AG08396 (cell line): Measurements from ENCODE around the gene ANKS1B.

ENCODE experiments used
- DNase-seq: peaks from one replicate; pipeline ENCODE4 v3.0.0; 2012; ENCODE audit warnings: low spot score, mixed read lengths

The ANKS1B gene

GRCh38 chr12:99192489-99192888, 792.2 kb downstream of the ANKS1B start:
- no peak for DNase-seq

- no peak for DNase-seq
Observed at GRCh38 chr12:99176871-99177270, 807.9 kb downstream of the ANKS1B start.

GRCh38 chr12:99170461-99170860, 814.3 kb downstream of the ANKS1B start:
- DNase-seq = no peak

- no peak for DNase-seq
Observed at GRCh38 chr12:99170037-99170436, 814.7 kb downstream of the ANKS1B start.

DNA sequence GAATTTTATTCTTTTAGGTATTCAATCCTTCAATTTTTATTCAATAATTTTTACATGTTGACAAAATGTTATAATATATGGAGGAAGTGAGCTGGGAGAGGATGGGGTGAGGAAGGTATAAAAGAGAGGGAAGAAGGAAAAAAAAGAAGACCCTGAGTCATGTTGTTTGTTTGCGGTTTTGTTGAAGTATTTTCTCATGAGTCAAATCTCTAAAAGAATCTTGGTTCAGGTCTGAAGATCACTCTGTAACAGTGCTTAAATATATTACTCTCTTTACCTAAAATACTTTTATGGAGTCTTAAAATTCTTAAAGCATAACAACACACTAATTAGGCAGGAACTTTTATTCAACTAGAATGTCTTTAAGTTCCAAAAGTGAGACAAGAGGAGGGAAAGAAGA, 826.8 kb downstream of the ANKS1B start:
- no peak for DNase-seq

- DNase-seq = no peak
Observed at GRCh38 chr12:99154983-99155336, 829.8 kb downstream of the ANKS1B start.

DNA sequence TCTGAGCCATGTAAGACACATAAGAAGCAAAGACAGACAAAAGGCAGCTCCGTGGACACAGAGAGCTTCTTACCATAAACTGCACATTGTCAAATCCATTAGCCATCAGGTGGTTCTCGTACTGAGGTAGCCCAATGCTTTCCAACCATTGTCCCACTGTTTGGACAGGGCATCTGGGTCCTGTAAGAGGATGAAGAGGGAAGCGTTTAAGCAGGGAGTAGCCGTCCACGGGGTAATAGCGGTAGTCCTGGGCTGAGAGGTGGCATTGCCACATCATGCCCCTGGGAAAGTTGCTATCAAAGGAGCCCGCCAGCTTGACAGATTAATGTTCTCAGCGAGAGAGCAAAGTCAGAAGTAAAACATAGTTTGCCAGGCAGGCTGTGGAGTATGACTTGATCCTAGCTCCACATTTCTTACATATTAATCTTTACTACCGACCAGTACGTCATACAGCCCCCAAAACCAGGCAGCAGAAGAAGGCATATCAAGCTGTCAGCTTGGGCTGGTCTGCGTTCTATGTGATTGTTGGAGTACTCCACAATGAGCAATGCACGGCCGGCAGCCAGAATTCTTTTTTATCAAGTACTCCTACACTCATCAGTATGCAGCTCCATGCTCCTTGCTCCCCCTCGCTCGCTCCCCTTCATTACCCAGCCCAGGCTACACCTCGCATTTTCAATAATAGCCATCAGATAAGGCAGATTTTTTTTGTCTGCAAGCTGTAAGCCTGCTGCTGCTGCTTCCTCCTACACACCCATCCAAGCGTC, 830.3 kb downstream of the ANKS1B start:
- DNase-seq = no peak

- DNase-seq = no peak
Observed at GRCh38 chr12:99153293-99153692, 831.4 kb downstream of the ANKS1B start.

DNA sequence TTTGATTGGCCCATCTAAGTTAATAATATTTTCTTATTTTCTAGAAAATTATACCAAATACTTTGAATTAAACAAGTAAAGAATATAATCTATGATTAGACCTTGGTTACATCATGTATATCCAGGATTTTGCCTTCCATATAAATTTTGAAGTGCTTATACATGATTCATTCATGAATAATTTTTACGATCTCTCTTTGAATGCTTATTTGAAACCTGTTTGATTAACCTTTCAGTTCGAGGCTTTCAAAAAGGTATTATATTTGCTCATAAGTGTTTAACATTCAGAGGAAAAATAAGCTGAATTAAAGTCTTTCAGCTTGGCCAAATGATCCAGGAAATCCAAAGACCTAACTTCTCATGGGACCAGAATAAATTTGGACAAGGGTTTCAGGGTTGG, 832.4 kb downstream of the ANKS1B start:
- no peak for DNase-seq

- DNase-seq = no peak
Observed at GRCh38 chr12:99151744-99152143, 833.0 kb downstream of the ANKS1B start.

DNA sequence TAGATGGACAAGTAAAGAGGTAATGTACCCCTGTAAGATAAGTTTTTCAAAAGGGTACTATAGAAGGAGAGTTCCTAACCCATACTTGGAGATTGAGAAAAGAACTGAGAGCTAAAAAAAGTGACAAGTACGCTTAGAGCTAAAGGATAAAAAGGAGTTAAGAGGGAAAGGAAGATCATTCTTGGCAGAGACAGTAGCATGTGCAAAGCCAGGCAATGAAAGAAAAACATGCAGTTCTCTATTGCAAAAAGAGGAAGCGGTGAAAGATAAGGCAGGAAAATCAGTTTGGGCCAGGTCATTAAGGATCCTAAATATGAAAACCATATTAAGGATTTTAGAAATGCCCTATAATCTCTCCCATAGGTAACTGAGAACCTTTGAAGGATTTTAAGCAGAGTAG, 837.6 kb downstream of the ANKS1B start:
- DNase-seq = no peak

DNA sequence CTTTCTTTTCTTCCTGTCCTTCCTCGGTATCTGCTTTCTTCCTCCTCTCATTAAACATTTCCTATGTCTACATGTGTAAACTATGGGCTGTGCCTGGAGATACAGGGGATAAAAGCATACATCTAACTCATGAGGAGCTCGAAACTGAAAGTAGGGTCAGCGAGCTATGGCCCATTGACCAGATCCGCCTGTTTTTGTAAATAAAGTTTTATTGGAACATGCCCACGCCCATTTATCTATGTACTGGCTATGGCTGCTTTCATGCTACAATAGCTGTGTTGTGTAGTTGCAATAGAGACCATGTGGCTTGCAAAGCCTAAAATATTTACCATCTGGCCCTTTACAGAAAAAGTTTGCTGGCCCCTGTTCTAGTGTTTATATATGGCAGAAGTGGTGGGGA, 838.0 kb downstream of the ANKS1B start:
- no peak for DNase-seq

DNA sequence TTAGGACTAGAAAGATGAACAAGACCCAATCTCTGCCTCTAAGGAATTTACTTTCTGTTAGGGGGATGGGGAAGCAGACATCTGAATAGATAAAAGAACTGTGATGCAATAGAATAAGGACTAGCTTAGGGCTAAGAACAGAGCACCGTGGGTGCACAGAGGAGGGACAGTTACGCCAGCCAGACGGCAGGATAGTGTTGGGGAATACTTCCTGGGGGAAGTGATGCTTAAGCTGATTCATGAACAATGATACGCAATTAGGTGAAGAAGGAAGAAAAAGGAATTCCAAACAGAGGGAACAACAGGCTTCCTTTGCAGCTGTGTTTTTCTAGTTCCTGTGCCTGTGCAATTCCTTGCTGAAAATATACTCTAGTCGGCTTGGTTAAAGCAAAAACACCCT, 838.6 kb downstream of the ANKS1B start:
- no peak for DNase-seq

DNA sequence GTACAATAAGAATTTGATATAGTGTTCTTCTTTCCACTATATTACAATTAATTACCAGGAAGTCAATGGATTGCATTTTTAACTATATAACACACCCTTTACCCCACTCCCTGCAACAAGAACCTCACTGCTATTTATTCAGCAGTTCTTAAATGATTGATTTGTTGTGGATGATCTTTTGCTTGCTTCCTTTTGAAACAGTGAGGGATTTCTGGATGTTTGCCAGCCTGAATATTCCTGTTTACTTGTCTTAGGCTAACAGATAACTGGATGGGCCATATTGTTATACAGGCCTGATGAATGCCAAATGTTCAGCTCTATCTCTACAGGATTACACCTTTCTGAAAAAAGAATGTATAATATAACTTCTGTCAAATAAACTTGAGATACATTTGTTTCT, 842.1 kb downstream of the ANKS1B start:
- DNase-seq = no peak

DNA sequence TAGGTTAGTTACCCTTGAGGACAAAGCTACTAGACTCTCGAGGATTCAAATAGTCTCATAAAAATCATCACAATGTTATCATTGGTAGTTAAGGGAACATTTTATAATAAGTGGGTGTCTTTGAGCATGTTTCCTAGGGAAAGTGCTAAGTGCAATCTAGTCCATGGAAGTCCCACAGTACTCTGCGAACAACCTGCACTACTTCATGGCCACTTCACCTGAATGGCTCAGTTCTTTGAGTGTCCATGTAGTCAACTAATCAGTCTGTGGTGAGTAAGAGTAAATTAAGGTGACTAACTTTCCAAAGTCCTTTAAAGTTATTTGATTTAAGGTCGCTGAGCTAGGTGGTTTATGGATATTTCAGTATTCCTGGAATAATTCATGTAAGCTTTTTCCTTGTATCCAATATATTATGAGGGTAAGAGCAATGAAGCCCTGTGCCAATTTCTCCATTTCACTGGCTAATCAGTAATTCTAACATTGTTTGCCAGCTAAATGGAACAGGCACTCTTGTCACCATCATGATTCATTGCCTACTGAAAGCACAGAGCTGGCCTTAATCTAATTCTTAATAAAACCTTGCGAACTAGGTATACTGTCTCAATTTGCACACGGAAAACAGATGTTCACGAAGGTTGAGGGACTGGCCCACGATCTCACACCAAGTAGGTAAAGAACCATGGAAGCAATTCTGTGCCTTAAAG, 844.6 kb downstream of the ANKS1B start:
- no peak for DNase-seq

- DNase-seq = no peak
Observed at GRCh38 chr12:99138393-99138792, 846.3 kb downstream of the ANKS1B start.

- no peak for DNase-seq
Observed at GRCh38 chr12:99137124-99137855, 847.4 kb downstream of the ANKS1B start.

GRCh38 chr12:99136516-99136915, 848.2 kb downstream of the ANKS1B start:
- DNase-seq = no peak

DNA sequence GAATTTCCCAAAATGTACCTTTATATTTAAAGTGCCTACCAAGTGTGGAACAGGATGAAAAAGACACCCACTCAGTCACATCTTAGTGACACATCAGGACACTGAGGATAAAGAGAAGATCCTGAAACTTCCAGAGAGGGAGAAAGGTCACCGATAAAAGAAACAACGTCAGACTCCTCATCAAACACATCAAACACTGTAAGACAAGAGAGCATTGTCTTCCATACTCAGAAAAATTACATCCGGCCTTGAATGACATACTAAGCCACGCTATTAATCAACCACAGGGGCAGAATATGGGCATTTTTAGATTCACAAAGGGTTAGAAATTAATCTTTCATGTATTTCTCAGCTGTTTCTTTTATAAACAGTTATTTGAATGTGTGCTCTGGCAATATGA, 849.4 kb downstream of the ANKS1B start:
- DNase-seq = no peak

DNA sequence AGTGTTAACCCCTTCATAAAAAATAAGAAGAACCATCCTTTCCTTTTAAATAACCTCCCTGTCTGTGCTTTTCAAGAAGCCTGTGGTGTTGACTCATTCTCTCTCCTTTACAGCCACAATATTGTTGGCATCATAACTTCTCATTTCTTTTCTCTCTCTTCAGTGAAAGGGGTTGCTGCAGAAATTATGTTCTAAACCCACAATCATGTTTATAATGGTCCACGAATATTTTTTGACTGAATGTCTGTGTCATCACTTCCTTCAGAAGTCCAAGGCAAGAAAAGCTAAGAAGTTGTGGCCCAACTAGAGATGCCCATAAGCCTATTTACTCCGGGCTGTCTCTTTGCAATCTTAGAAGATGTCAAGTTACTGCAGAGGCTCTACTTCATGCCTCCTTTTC, 851.3 kb downstream of the ANKS1B start:
- DNase-seq = no peak

DNA sequence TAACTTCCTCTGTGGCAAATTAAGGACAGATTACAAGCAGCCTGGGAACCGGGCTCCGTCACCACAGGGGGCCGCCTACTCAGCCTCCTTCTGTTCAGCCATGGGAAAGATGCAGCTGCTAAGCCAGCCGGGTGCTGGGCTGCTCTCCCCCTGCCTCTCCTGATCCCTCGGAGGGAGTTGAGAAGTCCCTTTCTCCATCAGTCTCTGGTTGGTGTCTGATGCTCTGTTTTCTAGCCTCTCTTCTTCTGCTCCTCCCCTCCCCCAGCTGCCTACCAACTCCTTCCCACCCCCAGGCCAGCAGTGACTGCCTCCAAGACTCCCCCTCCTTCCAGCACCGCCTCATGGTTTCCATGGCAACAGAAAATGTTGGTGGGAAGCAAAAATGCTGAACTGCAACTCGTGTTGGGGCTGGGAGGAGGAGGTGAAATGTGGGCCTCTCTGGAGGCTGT, 853.0 kb downstream of the ANKS1B start:
- no peak for DNase-seq

DNA sequence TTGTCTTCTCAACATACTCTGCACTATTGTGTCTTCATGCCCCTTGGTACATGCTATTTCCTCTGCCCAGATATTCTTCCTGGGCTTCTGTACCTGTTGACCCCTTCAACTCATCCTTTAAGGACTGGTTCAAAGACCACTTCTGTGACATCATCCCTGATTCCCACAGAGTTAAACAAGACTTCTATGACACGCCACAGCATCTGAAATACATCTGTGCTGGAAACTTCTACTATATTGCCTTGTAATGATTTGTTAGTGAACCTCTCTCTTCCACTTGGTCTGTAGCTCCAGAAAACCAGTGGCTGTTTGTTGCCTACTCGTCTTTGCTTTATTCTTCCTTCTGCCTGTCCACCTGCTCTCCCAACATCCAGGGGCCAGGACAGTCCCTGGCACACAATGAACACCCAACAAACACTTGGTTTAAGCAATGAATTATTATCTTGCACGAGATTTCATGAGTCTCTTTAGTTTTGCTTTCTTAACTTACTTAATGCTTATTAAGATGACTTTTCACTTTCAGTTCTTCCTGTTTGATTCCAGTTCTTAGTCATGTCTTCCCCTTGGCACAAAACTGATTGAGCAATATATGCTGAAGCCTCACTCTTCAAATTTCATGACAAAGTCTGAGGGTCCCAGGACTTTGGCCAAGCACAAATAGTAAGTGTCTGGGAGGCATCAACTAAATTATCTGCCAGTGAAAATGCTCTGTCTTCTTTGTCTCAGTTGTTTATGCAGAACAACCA, 853.8 kb downstream of the ANKS1B start:
- no peak for DNase-seq
